WERI-Rb-1 (cell line): ENCODE results near the gene NCL.

ENCODE experiments used
- DNase-seq: peaks from one replicate; pipeline ENCODE4 v3.0.0-alpha.2; 2020
- H3K27ac ChIP-seq: fragments of 250-450 bp; sonication (Bioruptor Pico); 2 replicates; pipeline ENCODE4 v1.5.1; 2020; ENCODE audit warnings: mild to moderate bottlenecking, moderate library complexity
- H3K27me3 ChIP-seq: fragments of 250-450 bp; sonication (Bioruptor Pico); 2 replicates; pipeline ENCODE4 v1.5.1; 2021; ENCODE audit warnings: mild to moderate bottlenecking, low read depth, moderate library complexity; ENCODE audit not compliant: insufficient read depth, severe bottlenecking
- H3K36me3 ChIP-seq: fragments of 250-450 bp; sonication (Bioruptor Pico); 2 replicates; pipeline ENCODE4 v1.5.1; 2020; ENCODE audit warnings: mild to moderate bottlenecking, moderate library complexity
- H3K4me3 ChIP-seq: 2 replicates; pipeline ENCODE4 v1.5.1; 2011; ENCODE audit warnings: low read depth, mild to moderate bottlenecking, control low read depth, low read length
- H3K9me3 ChIP-seq: fragments of 250-450 bp; sonication (Bioruptor Pico); 2 replicates; pipeline ENCODE4 v1.5.1; 2021; ENCODE audit warnings: mild to moderate bottlenecking, moderate library complexity; ENCODE audit not compliant: severe bottlenecking
- CTCF ChIP-seq: IDR thresholded peaks from 2 replicates; pipeline ENCODE4 v1.5.1; 2011; ENCODE audit warnings: low read depth, mild to moderate bottlenecking, control low read depth, inconsistent platforms, low read length

The NCL gene

GRCh38 chr2:231497651-231498050, 33.4 kb upstream of the NCL start:
- no peak for DNase-seq
- no peaks in the 10 kb centered on the region for H3K9me3 ChIP-seq
- H3K27me3 ChIP-seq: no peaks in the 10 kb centered on the region
- H3K27ac ChIP-seq: no peak overlapping the region
- TF ChIP-seq CTCF: no peak
- no peak overlapping the region for H3K4me3 ChIP-seq
- peaks cover 5% of the 10 kb centered on the region for H3K36me3 ChIP-seq

DNA sequence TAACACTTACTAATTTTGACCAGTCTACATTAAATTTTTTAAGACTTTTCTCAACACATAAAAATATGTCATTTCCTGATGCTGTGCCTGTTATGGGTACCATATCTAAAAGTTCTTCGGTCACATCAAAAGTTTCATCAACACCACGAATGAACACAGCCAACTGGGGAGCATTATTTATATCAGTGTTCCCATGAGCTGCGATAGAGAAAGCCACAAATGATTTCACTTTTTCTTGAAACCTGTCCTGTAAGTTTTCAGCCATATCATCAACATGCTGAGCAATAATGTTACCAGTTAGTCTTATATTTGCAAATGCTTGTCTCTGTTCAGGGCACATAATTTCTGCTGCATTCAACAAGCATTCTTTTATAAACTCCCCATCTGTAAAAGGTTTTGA, 30.4 kb upstream of the NCL start:
- no peak for TF ChIP-seq CTCF
- Histone ChIP-seq H3K9me3 (no peaks in the 10 kb centered on the region), H3K4me3 (no peak overlapping the region), H3K27ac (no peak overlapping the region), H3K27me3 (no peaks in the 10 kb centered on the region), H3K36me3 (no peaks in the 10 kb centered on the region; the same call in none of the 2 replicates)
- DNase-seq: no peak

- Histone ChIP-seq H3K9me3 (no peaks in the 10 kb centered on the region), H3K27ac (no peak overlapping the region), H3K36me3 (no peaks in the 10 kb centered on the region), H3K27me3 (no peaks in the 10 kb centered on the region), H3K4me3 (no peak overlapping the region)
- no peak for TF ChIP-seq CTCF
- DNase-seq: no peak
Observed at GRCh38 chr2:231490801-231491200, 26.5 kb upstream of the NCL start.

DNA sequence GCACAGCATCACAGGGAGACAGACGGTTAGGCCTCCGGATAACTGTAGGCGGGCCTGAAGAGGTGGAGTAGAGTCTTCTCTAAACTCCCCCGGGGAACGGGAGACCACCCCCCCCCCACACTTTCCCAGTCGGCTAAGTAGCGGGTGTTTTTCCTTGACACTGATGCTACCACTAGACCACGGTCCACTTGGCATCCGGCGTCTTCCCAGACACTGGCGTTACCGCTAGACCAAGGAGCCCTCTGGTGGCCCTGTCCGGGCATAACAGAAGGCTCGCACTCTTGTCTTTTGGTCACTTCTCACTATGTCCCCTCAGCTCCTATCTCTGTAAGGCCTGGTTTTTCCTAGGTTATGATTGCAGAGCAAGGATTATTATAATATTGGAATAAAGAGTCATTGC, 25.7 kb upstream of the NCL start:
- Histone ChIP-seq H3K4me3 (no peak overlapping the region), H3K9me3 (no peaks in the 10 kb centered on the region), H3K27me3 (no peaks in the 10 kb centered on the region), H3K27ac (no peak overlapping the region), H3K36me3 (no peaks in the 10 kb centered on the region)
- peak; percentile 74 for DNase-seq
- TF ChIP-seq CTCF: peak; percentile 50

- H3K27me3 ChIP-seq: no peaks in the 10 kb centered on the region
- DNase-seq: no peak
- no peaks in the 10 kb centered on the region for H3K36me3 ChIP-seq
- no peak for TF ChIP-seq CTCF
- H3K4me3 ChIP-seq: no peak overlapping the region
- H3K9me3 ChIP-seq: no peaks in the 10 kb centered on the region
- H3K27ac ChIP-seq: no peak overlapping the region
Observed at GRCh38 chr2:231488331-231488730, 24.0 kb upstream of the NCL start.

DNA sequence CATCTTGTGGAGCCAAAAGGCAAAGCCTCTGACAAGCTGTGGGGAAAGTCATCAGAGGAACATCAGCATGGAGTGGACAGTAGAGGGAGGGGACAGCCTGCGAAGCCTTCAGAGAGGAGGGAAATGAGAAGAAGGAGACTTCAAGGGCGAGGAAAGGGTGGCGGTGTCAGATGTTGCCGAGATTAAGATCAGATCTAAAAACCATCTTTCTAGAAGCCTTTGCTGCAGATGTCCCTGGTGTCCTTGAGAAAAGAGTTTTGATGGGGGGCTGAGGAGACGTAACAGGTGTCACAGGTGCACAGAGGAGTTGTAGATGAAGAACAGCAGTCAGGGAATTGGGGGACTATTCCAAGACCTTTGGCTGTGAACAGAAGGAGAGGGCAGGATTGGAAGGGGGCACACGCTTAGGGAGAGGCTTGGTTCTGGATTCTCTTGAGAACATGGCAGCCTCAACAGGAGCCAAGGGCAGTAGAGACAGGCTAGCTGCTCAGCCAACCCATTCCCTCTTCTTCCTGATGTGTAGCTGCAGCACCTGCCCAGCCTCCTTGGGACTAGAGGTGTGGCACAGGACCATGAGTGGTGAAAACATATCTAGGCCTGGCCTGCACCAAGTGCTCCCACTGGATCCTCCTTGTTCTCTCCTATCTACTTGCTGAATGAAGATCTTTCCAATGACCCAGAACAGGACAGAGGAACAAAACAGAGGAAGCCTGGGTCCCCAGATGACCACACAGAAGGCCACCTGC, 22.7 kb upstream of the NCL start:
- H3K36me3 ChIP-seq: no peaks in the 10 kb centered on the region
- H3K4me3 ChIP-seq: no peak overlapping the region
- no peak for DNase-seq
- H3K9me3 ChIP-seq: no peaks in the 10 kb centered on the region
- no peak overlapping the region for H3K27ac ChIP-seq
- no peak for TF ChIP-seq CTCF
- no peaks in the 10 kb centered on the region for H3K27me3 ChIP-seq
